NCI-H2107 (cell line): ENCODE measurements around the gene ACO1.

Experiments
- DNase-seq: peaks from one replicate; lab custom pipeline; 2025; lab: John Stamatoyannopoulos, UW

ACO1 gene

GRCh38 chr9:32497921-32498320, 113.5 kb downstream of the ACO1 start:
- DNase-seq, result no peak

GRCh38 chr9:32500768-32501167, 116.3 kb downstream of the ACO1 start:
- DNase-seq, result no peak

GRCh38 chr9:32501868-32502267, 117.4 kb downstream of the ACO1 start:
- DNase-seq, result no peak

GRCh38 chr9:32502464-32502863, 118.0 kb downstream of the ACO1 start:
- no peak for DNase-seq

GRCh38 chr9:32503008-32503407, 118.6 kb downstream of the ACO1 start:
- no peak for DNase-seq
